ENCODE measurements around the gene MPRIP. TPM values are rescaled to one million over a fixed set of nuclear protein-coding genes. Genes with fewer than 3 reads are reported as not detected.

Gene MPRIP
- total RNA-seq, 1 donor from 2014 or later, result 863 TPM

DNA sequence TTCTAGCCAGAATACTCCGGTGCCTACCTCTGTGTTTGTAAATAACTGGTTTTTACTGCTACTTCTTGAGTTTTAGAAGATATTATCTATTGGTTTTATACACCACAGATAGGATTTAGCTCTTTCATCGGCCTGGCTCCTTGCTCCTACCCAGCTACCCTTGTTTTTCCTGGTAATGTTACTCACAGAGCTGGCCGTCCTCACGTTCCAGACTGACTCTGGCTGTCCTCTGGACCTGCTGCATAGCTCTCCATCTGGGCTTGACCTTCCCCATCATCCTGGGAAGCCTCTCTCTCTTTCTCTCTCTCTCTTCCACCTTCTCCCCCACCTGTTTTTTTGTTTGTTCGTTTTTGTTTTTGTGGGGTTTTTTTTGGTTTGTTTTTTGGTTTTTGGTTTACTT, 51.5 kb downstream of the MPRIP start:
- peak; percentile 2 for DNase-seq
- no peaks in the 10 kb centered on the region for H3K36me3 Mint-ChIP-seq (ENCODE audit: unreplicated experiment)
- peaks cover 20% of the 10 kb centered on the region for H3K27me3 Mint-ChIP-seq (ENCODE audit: unreplicated experiment)
- TF ChIP-seq, protein P1, sequence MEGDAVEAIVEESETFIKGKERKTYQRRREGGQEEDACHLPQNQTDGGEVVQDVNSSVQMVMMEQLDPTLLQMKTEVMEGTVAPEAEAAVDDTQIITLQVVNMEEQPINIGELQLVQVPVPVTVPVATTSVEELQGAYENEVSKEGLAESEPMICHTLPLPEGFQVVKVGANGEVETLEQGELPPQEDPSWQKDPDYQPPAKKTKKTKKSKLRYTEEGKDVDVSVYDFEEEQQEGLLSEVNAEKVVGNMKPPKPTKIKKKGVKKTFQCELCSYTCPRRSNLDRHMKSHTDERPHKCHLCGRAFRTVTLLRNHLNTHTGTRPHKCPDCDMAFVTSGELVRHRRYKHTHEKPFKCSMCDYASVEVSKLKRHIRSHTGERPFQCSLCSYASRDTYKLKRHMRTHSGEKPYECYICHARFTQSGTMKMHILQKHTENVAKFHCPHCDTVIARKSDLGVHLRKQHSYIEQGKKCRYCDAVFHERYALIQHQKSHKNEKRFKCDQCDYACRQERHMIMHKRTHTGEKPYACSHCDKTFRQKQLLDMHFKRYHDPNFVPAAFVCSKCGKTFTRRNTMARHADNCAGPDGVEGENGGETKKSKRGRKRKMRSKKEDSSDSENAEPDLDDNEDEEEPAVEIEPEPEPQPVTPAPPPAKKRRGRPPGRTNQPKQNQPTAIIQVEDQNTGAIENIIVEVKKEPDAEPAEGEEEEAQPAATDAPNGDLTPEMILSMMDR (IDR thresholded peaks at IDR 0.05; ENCODE audit: partially characterized antibody, unreplicated experiment), result no peak
- H3K27ac Mint-ChIP-seq (ENCODE audit: unreplicated experiment), result no peak overlapping the region
- H3K4me1 Mint-ChIP-seq (ENCODE audit: low read depth, unreplicated experiment), result peaks cover 82% of the 10 kb centered on the region
- H3K4me3 Mint-ChIP-seq (ENCODE audit: unreplicated experiment), result no peak overlapping the region
- H3K9me3 Mint-ChIP-seq (ENCODE audit: unreplicated experiment), result peaks cover 12% of the 10 kb centered on the region

- H3K9me3 Mint-ChIP-seq (ENCODE audit: unreplicated experiment), result peaks cover 7% of the 10 kb centered on the region
- no peaks in the 10 kb centered on the region for H3K36me3 Mint-ChIP-seq (ENCODE audit: unreplicated experiment)
- TF ChIP-seq, protein P1 (IDR thresholded peaks at IDR 0.05; ENCODE audit: partially characterized antibody, unreplicated experiment), result no peak
- H3K27ac Mint-ChIP-seq (ENCODE audit: unreplicated experiment), result peak overlapping the region; percentile 45
- H3K4me3 Mint-ChIP-seq (ENCODE audit: unreplicated experiment), result no peak overlapping the region
- no peak for DNase-seq
- H3K4me1 Mint-ChIP-seq (ENCODE audit: low read depth, unreplicated experiment), result peaks cover 62% of the 10 kb centered on the region
- H3K27me3 Mint-ChIP-seq (ENCODE audit: unreplicated experiment), result peaks cover 18% of the 10 kb centered on the region
Observed at GRCh38 chr17:17096438-17097178, 54.4 kb downstream of the MPRIP start.

- Mint-ChIP-seq H3K27ac (ENCODE audit: unreplicated experiment) (peak overlapping the region; percentile 68), H3K4me3 (ENCODE audit: unreplicated experiment) (no peak overlapping the region), H3K36me3 (ENCODE audit: unreplicated experiment) (no peaks in the 10 kb centered on the region), H3K27me3 (ENCODE audit: unreplicated experiment) (peaks cover 11% of the 10 kb centered on the region), H3K9me3 (ENCODE audit: unreplicated experiment) (peaks cover 7% of the 10 kb centered on the region), H3K4me1 (ENCODE audit: low read depth, unreplicated experiment) (peaks cover 55% of the 10 kb centered on the region)
- TF ChIP-seq, protein P1 (IDR thresholded peaks at IDR 0.05; ENCODE audit: partially characterized antibody, unreplicated experiment), result no peak
- no peak for DNase-seq
Observed at GRCh38 chr17:17097763-17098345, 55.6 kb downstream of the MPRIP start.

DNA sequence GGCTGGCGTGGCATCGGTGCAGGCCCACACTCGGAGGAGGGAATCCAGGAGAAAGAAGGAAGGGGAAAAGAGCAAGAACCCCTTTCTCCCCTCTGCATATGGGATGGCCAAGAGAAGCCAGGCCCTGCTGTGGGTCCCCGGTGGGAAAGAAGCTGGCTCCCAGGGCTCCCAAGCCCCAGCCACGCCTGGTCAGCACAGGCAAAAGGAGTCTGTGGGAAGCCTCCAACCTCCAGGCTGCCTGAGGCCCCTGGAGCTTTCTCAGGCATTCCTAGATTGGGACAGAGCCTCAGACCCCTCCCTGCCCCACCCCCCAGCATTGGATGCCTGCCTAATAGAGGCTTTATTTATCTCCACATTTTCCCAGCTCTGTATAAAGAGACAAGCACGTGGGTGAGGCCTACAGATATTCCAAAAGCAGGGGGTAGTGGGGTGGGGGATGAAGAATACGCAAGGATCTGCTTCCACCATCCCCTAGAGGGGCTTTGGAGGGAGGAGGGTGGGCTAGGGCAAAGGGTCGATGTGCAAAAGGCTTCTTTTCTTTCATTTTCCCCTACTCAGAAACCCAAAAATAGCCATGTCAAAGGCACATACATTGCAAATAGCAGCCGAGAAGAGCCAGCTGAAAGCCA, 56.4 kb downstream of the MPRIP start:
- H3K9me3 Mint-ChIP-seq (ENCODE audit: unreplicated experiment), result peaks cover 7% of the 10 kb centered on the region
- peaks cover 55% of the 10 kb centered on the region for H3K4me1 Mint-ChIP-seq (ENCODE audit: low read depth, unreplicated experiment)
- no peaks in the 10 kb centered on the region for H3K36me3 Mint-ChIP-seq (ENCODE audit: unreplicated experiment)
- peaks cover 13% of the 10 kb centered on the region for H3K27me3 Mint-ChIP-seq (ENCODE audit: unreplicated experiment)
- H3K27ac Mint-ChIP-seq (ENCODE audit: unreplicated experiment), result peak overlapping the region; percentile 33
- no peak for DNase-seq
- TF ChIP-seq, protein P1 (IDR thresholded peaks at IDR 0.05; ENCODE audit: partially characterized antibody, unreplicated experiment), result no peak
- peak overlapping the region; percentile 52 for H3K4me3 Mint-ChIP-seq (ENCODE audit: unreplicated experiment)

GRCh38 chr17:17102176-17102575, 59.9 kb downstream of the MPRIP start:
- H3K27ac Mint-ChIP-seq (ENCODE audit: unreplicated experiment), result no peak overlapping the region
- no peak overlapping the region for H3K4me3 Mint-ChIP-seq (ENCODE audit: unreplicated experiment)
- H3K9me3 Mint-ChIP-seq (ENCODE audit: unreplicated experiment), result peaks cover 17% of the 10 kb centered on the region
- TF ChIP-seq, protein P1 (IDR thresholded peaks at IDR 0.05; ENCODE audit: partially characterized antibody, unreplicated experiment), result no peak
- H3K36me3 Mint-ChIP-seq (ENCODE audit: unreplicated experiment), result no peaks in the 10 kb centered on the region
- H3K27me3 Mint-ChIP-seq (ENCODE audit: unreplicated experiment), result peaks cover 13% of the 10 kb centered on the region
- no peak for DNase-seq
- H3K4me1 Mint-ChIP-seq (ENCODE audit: low read depth, unreplicated experiment), result peaks cover 52% of the 10 kb centered on the region
